HG02610 (cell line): Measurements from ENCODE around the gene METTL17.
"Not testable (repeated sequence)": the region's sequence is repeated elsewhere in the genome, so short reads cannot be mapped to it uniquely, and the experiment has no call there.

Experiments
- ATAC-seq: cut with Tn5 transposase; IDR thresholded peaks from one replicate; pipeline ENCODE4 v1.9.1; 2021; ENCODE audit warnings: mild to moderate bottlenecking, moderate library complexity; ENCODE audit not compliant: unreplicated experiment

The METTL17 gene

DNA sequence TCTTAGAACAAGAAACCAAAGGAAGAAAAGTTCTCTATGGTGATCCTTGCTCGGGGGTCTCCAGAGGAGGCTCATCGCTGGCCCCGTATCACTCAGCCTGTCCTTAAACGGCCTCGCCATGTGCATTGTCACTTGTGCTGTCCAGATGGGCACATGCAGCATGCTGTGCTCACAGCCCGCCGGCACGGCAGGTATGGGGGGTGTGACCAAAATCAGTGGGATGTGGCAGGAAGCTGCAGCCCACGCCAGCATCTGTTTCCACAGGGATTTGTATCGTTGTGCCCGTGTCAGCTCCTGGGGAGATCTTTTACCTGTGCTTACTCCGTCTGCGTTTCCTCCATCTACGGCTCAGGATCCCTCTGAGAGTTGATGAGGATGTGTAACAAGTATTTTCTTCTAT is 6.7 kb downstream of the METTL17 start:
- no peak for ATAC-seq

DNA sequence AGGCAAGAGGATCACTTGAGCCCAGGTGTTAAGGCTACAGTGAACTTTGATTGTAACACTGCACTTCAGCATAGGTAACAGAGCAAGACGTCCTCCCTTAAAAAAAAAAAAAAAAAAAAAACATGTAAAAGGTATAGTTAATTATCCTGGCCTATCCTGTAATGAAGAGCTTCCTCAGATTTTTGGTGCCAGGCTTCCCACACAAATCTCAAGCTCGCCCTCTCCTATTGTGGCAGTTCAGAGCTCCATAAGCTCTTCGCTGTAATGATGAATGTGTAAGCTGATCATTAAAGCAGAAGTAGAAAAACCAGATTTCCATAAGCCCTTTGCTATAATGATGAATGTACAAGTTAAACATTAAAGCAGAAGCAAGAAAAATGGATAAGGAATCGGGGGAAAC is 7.3 kb downstream of the METTL17 start:
- ATAC-seq = no peak

DNA sequence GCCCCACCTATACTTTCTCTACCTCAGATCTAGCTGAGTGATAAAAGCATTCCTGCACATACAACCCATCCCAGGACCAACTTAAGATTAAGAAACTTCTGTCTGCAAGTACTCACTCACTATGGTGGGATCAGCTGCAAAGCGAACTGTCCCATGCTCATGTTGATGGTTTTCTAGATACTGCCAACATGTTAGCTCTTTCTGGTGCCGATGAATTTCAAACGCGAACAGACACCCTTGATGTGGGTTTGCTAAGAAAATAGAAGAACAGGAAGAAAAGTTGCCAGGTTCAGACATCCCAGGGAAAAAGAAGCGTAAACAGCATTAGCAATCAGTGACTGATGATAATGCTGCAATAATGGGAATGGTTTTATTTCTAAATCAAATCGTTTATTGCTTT is 7.8 kb downstream of the METTL17 start:
- ATAC-seq = no peak

- ATAC-seq = no peak
Observed at GRCh38 chr14:20998139-20998538, 8.4 kb downstream of the METTL17 start.

DNA sequence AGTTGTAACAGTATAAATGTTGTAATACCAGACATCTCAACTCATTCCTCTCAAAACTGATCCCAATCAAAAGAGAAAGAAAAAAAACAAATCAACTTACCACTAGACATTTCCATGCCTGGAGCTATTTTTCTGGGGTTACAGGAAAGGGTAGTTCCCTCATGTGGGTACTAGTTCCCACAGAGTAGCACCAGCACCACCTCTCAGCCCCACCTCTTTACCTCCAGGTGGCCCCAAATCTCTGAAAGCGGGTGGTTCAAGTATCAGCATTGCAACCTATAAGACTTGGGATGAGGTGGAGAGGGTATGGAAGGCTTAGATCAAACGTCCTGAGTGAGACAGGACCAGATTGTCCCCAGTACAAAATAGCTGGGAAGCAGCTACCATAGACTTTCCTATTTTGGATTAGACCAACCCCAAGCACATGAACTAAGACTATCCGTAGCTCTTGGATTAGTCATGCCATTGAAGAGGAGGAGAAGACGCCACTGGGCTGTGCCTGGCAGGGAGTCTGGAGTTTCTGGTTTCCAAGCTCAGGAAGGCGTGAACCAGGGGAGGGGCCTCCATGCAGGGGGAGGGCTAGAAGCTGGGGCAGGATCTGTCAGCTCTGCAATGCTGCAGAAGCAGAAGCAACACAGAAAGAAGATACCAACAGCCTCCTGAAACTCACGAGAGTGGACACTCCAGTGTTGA is 9.0 kb downstream of the METTL17 start, which contains the start of gene SLC39A2:
Gene SLC39A2, plus strand, starts transcription at position 620 of the 693 bp plus-strand sequence. CDS start 154 bp downstream, outside the sequence.
- no peak for ATAC-seq

DNA sequence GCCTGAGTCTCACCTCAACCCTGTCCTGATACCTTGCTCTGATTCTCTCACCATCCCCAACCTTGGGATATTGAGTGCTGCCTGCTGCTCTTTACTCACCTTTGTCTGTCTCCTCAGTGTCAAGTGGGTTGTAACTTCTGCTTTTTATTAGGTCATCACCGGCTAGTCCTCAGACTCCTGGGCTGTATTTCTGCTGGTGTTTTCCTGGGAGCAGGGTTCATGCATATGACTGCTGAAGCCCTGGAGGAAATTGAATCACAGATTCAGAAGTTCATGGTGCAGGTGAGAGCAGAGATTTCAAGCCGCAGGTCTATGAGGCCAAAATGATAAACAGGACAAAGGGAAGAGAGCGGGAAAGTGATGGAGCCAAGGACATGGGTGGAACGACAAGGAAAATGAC is 9.8 kb downstream of the METTL17 start:
- ATAC-seq = no peak

- no peak for ATAC-seq
Observed at GRCh38 chr14:21001218-21001617, 11.4 kb downstream of the METTL17 start.

DNA sequence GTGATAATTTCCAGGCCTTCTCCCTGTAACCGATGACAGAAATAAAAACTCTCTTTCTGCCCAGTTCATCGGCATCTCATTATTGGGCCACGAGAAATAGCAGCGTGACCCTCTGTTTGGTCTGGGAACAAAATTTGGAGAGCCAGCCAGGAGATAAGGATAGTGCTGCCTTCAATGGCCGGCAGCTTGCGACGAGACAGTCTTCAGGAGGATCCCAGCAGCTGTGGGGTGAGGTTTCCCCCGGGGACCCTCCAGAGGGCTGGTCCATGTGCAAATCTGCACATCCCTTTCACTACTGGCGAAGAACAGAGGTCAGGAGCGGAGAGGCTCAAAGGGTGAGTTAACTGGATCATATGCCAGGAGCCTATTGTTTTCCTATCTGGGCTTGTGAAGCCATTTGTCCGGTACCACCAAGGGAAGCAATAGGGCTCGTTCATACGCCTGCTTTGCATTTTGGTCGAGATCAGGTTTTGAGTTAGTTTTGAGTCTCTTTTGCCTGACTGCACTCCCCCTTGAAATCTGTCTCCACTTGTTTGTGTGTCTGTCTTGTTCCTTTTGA is 14.1 kb downstream of the METTL17 start:
- ATAC-seq = no peak

GRCh38 chr14:21009721-21010120 is 19.9 kb downstream of the METTL17 start:
- ATAC-seq = not testable (repeated sequence)

DNA sequence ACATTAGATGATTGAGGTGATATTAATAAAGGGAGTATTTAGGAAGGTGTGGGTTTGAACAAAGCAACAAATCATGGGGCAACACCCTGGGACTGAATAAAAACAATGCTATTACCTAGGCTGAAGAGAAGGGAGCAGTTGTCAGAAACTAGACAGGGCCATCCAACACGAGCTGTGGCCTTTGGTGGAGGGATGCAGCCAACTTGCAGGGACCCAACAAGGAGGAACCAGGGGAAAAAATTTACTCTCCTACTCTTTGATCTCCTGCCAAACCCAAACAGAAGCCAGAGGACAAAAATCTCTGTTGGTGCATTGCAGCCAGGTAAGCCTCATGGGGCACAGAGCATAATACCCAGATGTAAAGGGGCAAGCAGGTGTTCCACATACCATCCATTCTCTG is 21.4 kb downstream of the METTL17 start:
- ATAC-seq = no peak

- no peak for ATAC-seq
Observed at GRCh38 chr14:21014761-21015190, 25.0 kb downstream of the METTL17 start.

DNA sequence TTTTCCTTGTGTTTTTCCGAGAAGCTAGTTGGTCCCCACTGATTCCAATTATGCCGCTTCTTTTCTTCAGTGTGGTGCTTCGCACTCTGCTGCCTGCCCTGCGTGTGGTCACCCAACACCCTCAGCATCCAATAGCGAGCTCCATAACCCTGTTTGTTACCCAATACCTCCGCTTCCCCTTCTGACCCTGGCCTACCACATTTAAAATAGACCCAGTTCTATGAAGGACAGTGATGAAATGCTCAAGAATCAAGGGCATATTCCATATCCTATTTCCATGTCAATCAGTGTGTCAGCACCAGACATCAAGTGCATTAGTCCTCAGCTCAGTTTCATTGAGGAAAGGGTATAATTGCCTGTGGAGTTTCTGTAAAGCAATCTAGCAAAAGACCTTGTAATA is 25.5 kb downstream of the METTL17 start:
- ATAC-seq = no peak

- ATAC-seq = no peak
Observed at GRCh38 chr14:21016413-21017190, 26.8 kb downstream of the METTL17 start.

GRCh38 chr14:21017528-21018245 is 27.9 kb downstream of the METTL17 start:
- ATAC-seq = no peak

DNA sequence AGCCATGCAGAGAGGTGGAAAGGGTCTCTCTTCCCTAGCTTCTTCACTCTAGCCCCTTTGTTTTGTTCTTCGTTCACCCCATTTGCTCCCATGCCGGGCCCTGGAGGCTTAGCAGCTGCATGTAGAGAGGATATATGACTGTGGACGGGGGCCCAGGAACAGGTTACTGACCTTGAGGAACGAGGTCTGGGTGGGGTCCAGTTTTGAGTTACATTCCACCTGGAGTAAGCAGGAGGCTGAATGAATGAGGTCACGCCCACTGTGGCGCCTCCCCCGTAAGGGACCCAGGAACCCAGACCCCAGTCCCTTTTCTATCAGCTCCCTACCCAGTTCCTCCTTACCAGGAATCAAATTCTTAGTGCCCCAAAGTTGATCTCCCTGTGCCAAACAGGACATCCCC is 28.5 kb downstream of the METTL17 start:
- ATAC-seq = no peak

DNA sequence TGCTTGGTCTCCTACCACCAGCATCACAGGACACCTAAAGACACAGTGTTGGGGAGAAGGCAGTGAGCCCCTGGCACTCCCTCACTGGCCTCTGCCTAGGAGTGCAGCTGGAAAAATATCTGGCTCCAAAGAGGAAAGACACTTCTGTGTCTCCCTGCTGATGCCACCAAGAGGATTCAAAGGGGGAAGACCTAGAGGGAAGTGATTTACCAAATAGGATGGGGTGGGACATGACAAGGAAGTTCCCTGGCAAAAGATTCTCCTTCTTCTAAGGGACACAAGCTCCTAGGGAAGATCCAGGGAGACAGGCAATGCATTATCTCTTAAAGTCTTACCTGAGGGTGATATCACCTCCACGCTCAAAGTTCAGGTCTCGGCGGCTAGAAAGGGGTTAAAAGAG is 29.0 kb downstream of the METTL17 start:
- ATAC-seq = no peak

DNA sequence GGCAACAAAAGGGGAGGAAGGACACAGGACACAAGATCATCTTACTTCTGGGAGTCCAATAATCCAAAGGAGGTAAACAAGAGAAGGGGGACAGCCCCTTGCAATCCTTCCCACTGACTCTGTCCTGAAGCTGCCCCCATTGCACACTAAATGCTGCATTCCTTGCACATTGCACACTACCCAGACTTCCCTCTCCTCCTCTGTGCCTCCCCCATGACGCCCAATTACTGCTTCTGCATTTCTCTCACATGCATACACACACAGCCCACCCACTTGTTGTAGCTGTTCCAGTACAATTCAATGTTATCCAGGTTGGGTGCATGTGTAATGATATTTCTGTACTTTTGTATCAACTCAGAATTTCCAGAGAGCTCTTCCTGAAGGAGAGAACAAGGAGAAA is 29.6 kb downstream of the METTL17 start:
- ATAC-seq = no peak

- ATAC-seq = no peak
Observed at GRCh38 chr14:21020977-21021545, 31.3 kb downstream of the METTL17 start.

GRCh38 chr14:21022686-21023085 is 32.9 kb downstream of the METTL17 start:
- ATAC-seq = no peak

- no peak for ATAC-seq
Observed at GRCh38 chr14:21023174-21023573, 33.4 kb downstream of the METTL17 start.
